Measurements from ENCODE around the gene MLX.
"Not testable (repeated sequence)": the region's sequence is repeated elsewhere in the genome, so short reads cannot be mapped to it uniquely, and the experiment has no call there.

The MLX gene

GRCh38 chr17:42543190-42544079, 23.5 kb upstream of the MLX start:
- Histone ChIP-seq H3K4me2 (ENCODE audit: low read depth, low read length, poor library complexity, severe bottlenecking) (no peak overlapping the region), H3K9me3 (ENCODE audit: insufficient read depth, low read length) (no peaks in the 10 kb centered on the region), H3F3A (ENCODE audit: insufficient read depth) (no peaks in the 10 kb centered on the region), H4K20me1 (ENCODE audit: low read depth, low read length) (no peaks in the 10 kb centered on the region), H3K27ac (ENCODE audit: low read depth, low read length) (no peak overlapping the region), H3K9ac (ENCODE audit: low read length) (no peak overlapping the region), H2AFZ (ENCODE audit: low read depth, low read length, severe bottlenecking) (no peak overlapping the region), H3K36me3 (ENCODE audit: low read length) (no peaks in the 10 kb centered on the region), H3K27me3 (ENCODE audit: low read length) (no peaks in the 10 kb centered on the region), H3K79me2 (ENCODE audit: insufficient read depth, low read length) (no peaks in the 10 kb centered on the region), H3K4me3 (ENCODE audit: insufficient read depth, low read length, poor library complexity, severe bottlenecking) (no peak overlapping the region), H3K9me2 (replicated peaks; ENCODE audit: insufficient read depth, low read length) (no peaks in the 10 kb centered on the region)
- TF ChIP-seq EZH2phosphoT487 (conservative IDR thresholded peaks at IDR 0.05; ENCODE audit: low read length) (no peak), CTCF (IDR thresholded peaks at IDR 0.05; ENCODE audit: insufficient read depth, low read length, poor library complexity, severe bottlenecking) (no peak)

GRCh38 chr17:42544874-42545283, 22.0 kb upstream of the MLX start:
- H3K9me2 ChIP-seq (replicated peaks; ENCODE audit: insufficient read depth, low read length): no peaks in the 10 kb centered on the region
- H3K4me2 ChIP-seq (ENCODE audit: low read depth, low read length, poor library complexity, severe bottlenecking): no peak overlapping the region
- no peak overlapping the region for H3K4me3 ChIP-seq (ENCODE audit: insufficient read depth, low read length, poor library complexity, severe bottlenecking)
- H3K36me3 ChIP-seq (ENCODE audit: low read length): no peaks in the 10 kb centered on the region
- H3F3A ChIP-seq (ENCODE audit: insufficient read depth): no peaks in the 10 kb centered on the region
- TF ChIP-seq EZH2phosphoT487 (conservative IDR thresholded peaks at IDR 0.05; ENCODE audit: low read length): no peak
- TF ChIP-seq CTCF (IDR thresholded peaks at IDR 0.05; ENCODE audit: insufficient read depth, low read length, poor library complexity, severe bottlenecking): no peak
- no peak overlapping the region for H3K9ac ChIP-seq (ENCODE audit: low read length)
- H3K9me3 ChIP-seq (ENCODE audit: insufficient read depth, low read length): no peaks in the 10 kb centered on the region
- H3K79me2 ChIP-seq (ENCODE audit: insufficient read depth, low read length): no peaks in the 10 kb centered on the region
- H3K27ac ChIP-seq (ENCODE audit: low read depth, low read length): no peak overlapping the region
- no peaks in the 10 kb centered on the region for H4K20me1 ChIP-seq (ENCODE audit: low read depth, low read length)
- no peak overlapping the region for H2AFZ ChIP-seq (ENCODE audit: low read depth, low read length, severe bottlenecking)
- H3K27me3 ChIP-seq (ENCODE audit: low read length): no peaks in the 10 kb centered on the region

- H3K4me3 ChIP-seq (ENCODE audit: insufficient read depth, low read length, poor library complexity, severe bottlenecking); H3K27me3 ChIP-seq (ENCODE audit: low read length); H3K9ac ChIP-seq (ENCODE audit: low read length); H3K27ac ChIP-seq (ENCODE audit: low read depth, low read length); H3K9me2 ChIP-seq (replicated peaks; ENCODE audit: insufficient read depth, low read length); H3K79me2 ChIP-seq (ENCODE audit: insufficient read depth, low read length); H4K20me1 ChIP-seq (ENCODE audit: low read depth, low read length); H2AFZ ChIP-seq (ENCODE audit: low read depth, low read length, severe bottlenecking); H3K36me3 ChIP-seq (ENCODE audit: low read length); H3K4me2 ChIP-seq (ENCODE audit: low read depth, low read length, poor library complexity, severe bottlenecking); H3F3A ChIP-seq (ENCODE audit: insufficient read depth); H3K9me3 ChIP-seq (ENCODE audit: insufficient read depth, low read length): not testable (repeated sequence)
Observed at GRCh38 chr17:42545755-42546505, 21.0 kb upstream of the MLX start.

Measured in SU-DHL-6 (cell line).